IMR-90 (cell line): ENCODE measurements around the gene KLHDC3.

Experiments
- CEBPB ChIP-seq: IDR thresholded peaks from 2 replicates; pipeline ENCODE4 v1.6.1; 2012; ENCODE audit warnings: low read depth, low read length, improper control_type of control experiment
- CTCF ChIP-seq: conservative IDR thresholded peaks from 2 replicates; pipeline ENCODE4 v1.5.1; 2012; ENCODE audit warnings: mild to moderate bottlenecking, low read depth, low read length, improper control_type of control experiment
- ELK1 ChIP-seq: fragments of 150-350 bp; IDR thresholded peaks from 2 replicates; pipeline ENCODE4 v1.6.1; 2016; ENCODE audit warnings: low read depth, mild to moderate bottlenecking, low read length, moderate library complexity, borderline replicate concordance
- FOS ChIP-seq: fragments of 150-350 bp; IDR thresholded peaks from 2 replicates; pipeline ENCODE4 v1.6.1; 2016; ENCODE audit warnings: low read depth, low read length
- MXI1 ChIP-seq: IDR thresholded peaks from 2 replicates; pipeline ENCODE4 v1.6.1; 2012; ENCODE audit warnings: low read depth, mild to moderate bottlenecking, low read length, moderate library complexity, borderline replicate concordance
- POLR2A ChIP-seq: IDR thresholded peaks from 2 replicates; pipeline ENCODE4 v1.6.1; 2012; ENCODE audit warnings: mild to moderate bottlenecking, low read depth, low read length
- RAD21 ChIP-seq: IDR thresholded peaks from 2 replicates; pipeline ENCODE4 v1.6.1; 2012; ENCODE audit warnings: low read length, improper control_type of control experiment

GRCh38 chr6:42967228-42967627 lies 46.8 kb upstream of the KLHDC3 start:
- TF ChIP-seq POLR2A (no peak), CTCF (no peak), FOS (no peak), CEBPB (no peak), RAD21 (no peak), ELK1 (no peak), MXI1 (no peak)
